ENCODE results near the gene VLDLR. TPM values are rescaled to one million over a fixed set of nuclear protein-coding genes. Genes with fewer than 3 reads are reported as not detected.

The VLDLR gene
- total and polyA plus RNA-seq, 2 of the 8 experiments (the other 6 are each of a cell fraction or from before 2014, with no cell fraction given): 24.2 to 49.1 TPM

GRCh38 chr9:2603621-2604020 is 18.0 kb upstream of the VLDLR start:
- H4K8ac ChIP-seq (ENCODE audit: extremely low read depth, insufficient read depth, low read length): no peak overlapping the region
- H3K14ac ChIP-seq (ENCODE audit: insufficient read length): no peak overlapping the region
- ChIA-PET CTCF (ENCODE audit: partially characterized antibody) (interaction anchor here (1.1 to 1.9 kb wide), 2 partner anchors 13 to 137 kb away, joined by 3 to 4 read pairs; no protein-coding TSS in a partner anchor), POLR2A (ENCODE audit: partially characterized antibody) (interaction anchor here (0.8 to 2.7 kb wide), 5 partner anchors 9 to 19 kb away, joined by 3 to 10 read pairs (median 4); no protein-coding TSS in a partner anchor)
- no peak overlapping the region for H2BK20ac ChIP-seq (ENCODE audit: low read length)
- no peak overlapping the region for H4K5ac ChIP-seq (ENCODE audit: insufficient read length, low read depth, low read length)
- H3K56ac ChIP-seq (replicated peaks; ENCODE audit: insufficient read length, low read depth, low read length): no peak overlapping the region
- 92% methylated on average over 2 of the region's 2 CpGs; no CpG with 5 or more reads in 1 of the 2 experiments for WGBS, 2 experiments (ENCODE audit: extremely low coverage in 1 of 2, insufficient coverage in 1 of 2, insufficient read length in 1 of 2, insufficient replicate concordance in 2 of 2, low coverage in 1 of 2, low lambda C conversion rate in 2 of 2, missing lambda C conversion rate in 1 of 2)
- no peaks in the 10 kb centered on the region for H3K79me1 ChIP-seq (ENCODE audit: low read depth, low read length)
- H4K20me1 ChIP-seq (replicated peaks in 1 of 2; ENCODE audit: control insufficient read depth in 1 of 2, insufficient read depth in 2 of 2, low read length in 2 of 2): no peaks in the 10 kb centered on the region
- no peaks in the 10 kb centered on the region for H3K4me1 ChIP-seq (replicated peaks in 1 of 4; ENCODE audit: control insufficient read depth in 3 of 4, insufficient read depth in 4 of 4, low read length in 3 of 4)
- no peak overlapping the region for H2AFZ ChIP-seq (ENCODE audit: low read length)
- no peak overlapping the region for H3K4me3 ChIP-seq (ENCODE audit: extremely low read depth in 1 of 4, insufficient read depth in 2 of 4, low read depth in 3 of 4, low read length in 4 of 4)
- H3K18ac ChIP-seq (ENCODE audit: extremely low read depth, low read length): no peak overlapping the region
- no peak overlapping the region for H3K23ac ChIP-seq (ENCODE audit: insufficient read length)
- H3K23me2 ChIP-seq (ENCODE audit: low read depth, low read length): no peaks in the 10 kb centered on the region
- no peak overlapping the region for H3K9ac ChIP-seq (replicated peaks in 1 of 4; ENCODE audit: extremely low read depth in 1 of 4, low read depth in 3 of 4, low read length in 3 of 4)
- H3K79me2 ChIP-seq (ENCODE audit: control insufficient read depth in 1 of 2, insufficient read depth in 2 of 2, low read length in 2 of 2): no peaks in the 10 kb centered on the region
- no peak overlapping the region for H2BK15ac ChIP-seq (ENCODE audit: low read length)
- no peak overlapping the region for H2BK12ac ChIP-seq (ENCODE audit: low read depth, low read length)
- H2AK5ac ChIP-seq (ENCODE audit: low read depth, low read length): no peak overlapping the region
- FAIRE-seq (no peak), DNase-seq (ENCODE audit: low read depth in 1 of 2, low spot score in 2 of 2) (no peak)
- H3K4ac ChIP-seq (replicated peaks; ENCODE audit: insufficient read length, low read depth, low read length): no peak overlapping the region
- no peaks in the 10 kb centered on the region for H3K9me3 ChIP-seq (ENCODE audit: insufficient read depth in 2 of 2, low read depth in 1 of 2, low read length in 1 of 2)
- no peak overlapping the region for H2BK5ac ChIP-seq (ENCODE audit: low read depth, low read length)
- H2BK120ac ChIP-seq (replicated peaks; ENCODE audit: low read depth, low read length): no peak overlapping the region
- no peaks in the 10 kb centered on the region for H3K36me3 ChIP-seq (ENCODE audit: control insufficient read depth in 2 of 4, insufficient read depth in 4 of 4, low read length in 3 of 4)
- no peak overlapping the region for H3K4me2 ChIP-seq (ENCODE audit: insufficient read depth in 1 of 2, low read depth in 2 of 2, low read length in 2 of 2)
- H3K27ac ChIP-seq (ENCODE audit: low read depth, low read length): no peak overlapping the region
- H3K27me3 ChIP-seq (replicated peaks in 1 of 4; ENCODE audit: control insufficient read depth in 3 of 4, extremely low read depth in 1 of 4, insufficient read depth in 3 of 4, low read length in 3 of 4): no peaks in the 10 kb centered on the region
- H4K91ac ChIP-seq (replicated peaks; ENCODE audit: insufficient read length, low read length): no peak overlapping the region
- TF ChIP-seq GABPA (IDR thresholded peaks at IDR 0.05; ENCODE audit: borderline replicate concordance, insufficient read depth, low read length): no peak
- TF ChIP-seq KDM1A (IDR thresholded peaks at IDR 0.05; ENCODE audit: borderline replicate concordance, low read length): no peak
- TF ChIP-seq CTCF (IDR thresholded peaks at IDR 0.05; ENCODE audit: control extremely low read depth in 1 of 3, insufficient read depth in 1 of 3, low read depth in 1 of 3, low read length in 3 of 3): no peak
- no peak for TF ChIP-seq BACH1 (IDR thresholded peaks at IDR 0.05; ENCODE audit: low read length)
- TF ChIP-seq CTBP2 (IDR thresholded peaks at IDR 0.05; ENCODE audit: borderline replicate concordance, insufficient read depth, insufficient read length, low read length): no peak
- no peak for TF ChIP-seq SIN3A (conservative IDR thresholded peaks at IDR 0.05 in 1 of 2, IDR thresholded peaks at IDR 0.05 in 1 of 2; ENCODE audit: low read depth in 1 of 2, low read length in 2 of 2)
- TF ChIP-seq EGR1 (IDR thresholded peaks at IDR 0.05; ENCODE audit: borderline replicate concordance, low read depth, low read length): no peak
- no peak for TF ChIP-seq HDAC2 (IDR thresholded peaks at IDR 0.05; ENCODE audit: borderline replicate concordance in 1 of 2, low read depth in 2 of 2, low read length in 2 of 2)
- no peak for TF ChIP-seq CBX5 (IDR thresholded peaks at IDR 0.05; ENCODE audit: low read depth, low read length)
- TF ChIP-seq RBBP5 (IDR thresholded peaks at IDR 0.05; ENCODE audit: borderline replicate concordance, low read depth, low read length): no peak
- TF ChIP-seq TBP (IDR thresholded peaks at IDR 0.05; ENCODE audit: low read depth, low read length): no peak
